Upper lobe of left lung (tissue), 4 donors: ENCODE results near the gene ZDHHC4.

Experiments
- EP300 ChIP-seq, 4 donors: sonication (generic); formaldehyde crosslinking; IDR thresholded peaks; one replicate each; pipeline ENCODE4 v1.5.1; 2017; ENCODE audit warnings: antibody characterized with exemption in 4 of 4, control low read depth in 2 of 4
- POLR2AphosphoS5 ChIP-seq, 2 donors: sonication (generic); formaldehyde crosslinking; IDR thresholded peaks; one replicate each; pipeline ENCODE4 v1.5.1; 2017; ENCODE audit warnings: antibody characterized with exemption in 2 of 2
- TF ChIP-seq, protein P1 (sequence below), 6 experiments: fragments of 450-650 bp in 4 of 6; fragments of 200-600 bp in 2 of 6; sonication (generic) in 2 of 6; IDR thresholded peaks; one replicate each; pipeline ENCODE4 v1.5.1; 2016 to 2019; ENCODE audit warnings: antibody characterized with exemption in 6 of 6

DNA sequence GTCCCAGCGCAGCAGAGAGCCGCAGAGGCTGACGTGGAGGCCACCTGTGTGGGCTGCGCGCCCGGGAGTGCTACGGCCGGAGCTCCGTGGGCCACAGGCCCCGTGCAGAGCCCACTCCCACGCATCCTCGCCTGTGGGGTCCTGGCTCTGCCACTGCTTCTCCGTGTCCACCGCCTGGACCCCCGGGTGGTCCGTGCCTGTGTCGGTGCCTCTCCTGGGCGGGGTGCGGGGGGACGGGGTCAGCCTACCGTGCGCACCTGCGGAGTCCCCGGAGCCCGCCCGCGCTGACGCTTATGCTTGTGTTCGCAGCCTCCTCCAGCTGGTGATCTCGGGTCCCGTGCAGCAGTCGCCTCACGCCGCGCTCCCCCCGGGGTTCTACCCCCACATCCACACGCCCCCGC is 30.4 kb downstream of the ZDHHC4 start:
- TF ChIP-seq EP300 (IDR thresholded peaks at IDR 0.05), result no peak
- TF ChIP-seq, protein P1, sequence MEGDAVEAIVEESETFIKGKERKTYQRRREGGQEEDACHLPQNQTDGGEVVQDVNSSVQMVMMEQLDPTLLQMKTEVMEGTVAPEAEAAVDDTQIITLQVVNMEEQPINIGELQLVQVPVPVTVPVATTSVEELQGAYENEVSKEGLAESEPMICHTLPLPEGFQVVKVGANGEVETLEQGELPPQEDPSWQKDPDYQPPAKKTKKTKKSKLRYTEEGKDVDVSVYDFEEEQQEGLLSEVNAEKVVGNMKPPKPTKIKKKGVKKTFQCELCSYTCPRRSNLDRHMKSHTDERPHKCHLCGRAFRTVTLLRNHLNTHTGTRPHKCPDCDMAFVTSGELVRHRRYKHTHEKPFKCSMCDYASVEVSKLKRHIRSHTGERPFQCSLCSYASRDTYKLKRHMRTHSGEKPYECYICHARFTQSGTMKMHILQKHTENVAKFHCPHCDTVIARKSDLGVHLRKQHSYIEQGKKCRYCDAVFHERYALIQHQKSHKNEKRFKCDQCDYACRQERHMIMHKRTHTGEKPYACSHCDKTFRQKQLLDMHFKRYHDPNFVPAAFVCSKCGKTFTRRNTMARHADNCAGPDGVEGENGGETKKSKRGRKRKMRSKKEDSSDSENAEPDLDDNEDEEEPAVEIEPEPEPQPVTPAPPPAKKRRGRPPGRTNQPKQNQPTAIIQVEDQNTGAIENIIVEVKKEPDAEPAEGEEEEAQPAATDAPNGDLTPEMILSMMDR (IDR thresholded peaks at IDR 0.05), result no peak
- no peak for TF ChIP-seq POLR2AphosphoS5 (IDR thresholded peaks at IDR 0.05)
